Liver (tissue), 9 donors: ENCODE data around the gene RACGAP1. TPM values are rescaled to one million over a fixed set of nuclear protein-coding genes. Genes with fewer than 3 reads are reported as not detected.
A peak's percentile ranks its signal among the peaks of the same experiment; 100 is the strongest.

Experiments used
- DNase-seq: peaks from one replicate; pipeline ENCODE4 v3.0.0-alpha.2; 2017; ENCODE audit warnings: low spot score
- H3K27ac ChIP-seq, 2 donors: one replicate each; pipeline ENCODE4 v1.7.0; 2013; ENCODE audit warnings: inconsistent platforms in 2 of 2, low read length in 2 of 2, control low read depth in 1 of 2, low read depth in 1 of 2, mild to moderate bottlenecking in 1 of 2
- H3K27me3 ChIP-seq, 4 donors: one replicate each; pipeline versions ENCODE4 v1.6.1 to v1.7.0; 2013; ENCODE audit warnings: low read length in 3 of 4, inconsistent platforms in 1 of 4, mild to moderate bottlenecking in 1 of 4, moderate library complexity in 1 of 4; ENCODE audit not compliant: control insufficient read depth in 4 of 4, insufficient read depth in 4 of 4
- H3K36me3 ChIP-seq, 4 donors: one replicate each; pipeline versions ENCODE4 v1.6.1 to v1.7.0; 2013; ENCODE audit warnings: low read length in 3 of 4, mild to moderate bottlenecking in 3 of 4, low read depth in 1 of 4, moderate library complexity in 1 of 4; ENCODE audit not compliant: control insufficient read depth in 4 of 4, insufficient read depth in 3 of 4
- H3K4me1 ChIP-seq, 4 donors: one replicate each; pipeline versions ENCODE4 v1.6.1 to v1.7.0; 2013; ENCODE audit warnings: low read length in 3 of 4, mild to moderate bottlenecking in 3 of 4, moderate library complexity in 1 of 4; ENCODE audit not compliant: control insufficient read depth in 4 of 4, insufficient read depth in 4 of 4
- H3K4me3 ChIP-seq, 3 donors: one replicate each; pipeline versions ENCODE4 v1.6.1 to v1.7.0; 2013; ENCODE audit warnings: low read length in 3 of 3, control low read depth in 1 of 3, low read depth in 1 of 3, mild to moderate bottlenecking in 1 of 3
- H3K9ac ChIP-seq, 2 donors: one replicate each; pipeline ENCODE4 v1.7.0; 2013; ENCODE audit warnings: low read length in 2 of 2, mild to moderate bottlenecking in 2 of 2, moderate library complexity in 2 of 2, control low read depth in 1 of 2, low read depth in 1 of 2
- H3K9me3 ChIP-seq, 4 donors: one replicate each; pipeline versions ENCODE4 v1.6.1 to v1.7.0; 2013; ENCODE audit warnings: low read length in 3 of 4; ENCODE audit not compliant: control insufficient read depth in 4 of 4
- CTCF ChIP-seq: fragments of 150-350 bp; IDR thresholded peaks from 2 replicates; pipeline ENCODE4 v1.5.1; 2017; ENCODE audit warnings: improper control_type of control experiment, low read depth, low read length; ENCODE audit not compliant: missing input control
- EGR1 ChIP-seq, 2 donors: IDR thresholded peaks; 2 replicates each; pipeline ENCODE4 v1.6.1; 2016 to 2018; ENCODE audit warnings: antibody characterized with exemption in 2 of 2, low read depth in 2 of 2
- FOXA2 ChIP-seq: IDR thresholded peaks from 2 replicates; pipeline ENCODE4 v1.6.1; 2016; ENCODE audit warnings: antibody characterized with exemption
- GABPA ChIP-seq, 2 donors: IDR thresholded peaks in 1 of 2; conservative IDR thresholded peaks in 1 of 2; 2 replicates each; pipeline ENCODE4 v1.6.1; 2016; ENCODE audit warnings: antibody characterized with exemption in 2 of 2, mild to moderate bottlenecking in 1 of 2, moderate library complexity in 1 of 2
- HNF4A ChIP-seq, 2 donors: conservative IDR thresholded peaks; 2 replicates each; pipeline ENCODE4 v1.6.1; 2016; ENCODE audit warnings: antibody characterized with exemption in 2 of 2, mild to moderate bottlenecking in 2 of 2
- NR2F2 ChIP-seq: IDR thresholded peaks from 2 replicates; pipeline ENCODE4 v1.6.1; 2016; ENCODE audit warnings: antibody characterized with exemption
- RAD21 ChIP-seq, 2 donors: IDR thresholded peaks; 2 replicates each; pipeline ENCODE4 v1.6.1; 2016; ENCODE audit warnings: antibody characterized with exemption in 2 of 2, mild to moderate bottlenecking in 2 of 2
- TAF1 ChIP-seq: conservative IDR thresholded peaks from 2 replicates; pipeline ENCODE4 v1.6.1; 2016; ENCODE audit warnings: antibody characterized with exemption, mild to moderate bottlenecking
- WGBS: extraction: QIAGEN DNeasy Blood & Tissue Kit; methylation state at CpG from one replicate; pipeline ENCODE4 v1.1.7; 2013; 5-methylcytosine and 5-hydroxymethylcytosine counted together
- polyA plus RNA-seq, 2 donors: library from polyadenylated mRNA; stranded (reverse) in 1 of 2; unstranded in 1 of 2; fragments of 200-250 nt in 1 of 2; fragments of >200 nt in 1 of 2; fragmentation: Nextera tagmentation in 1 of 2; extraction: Ambion mirVana in 1 of 2; gene quantifications; one replicate each; pipeline versions ENCODE4 v1.2.1 to v1.2.3, GENCODE V29; 2013 to 2015
- total RNA-seq, 2 donors: library from RNA; depleted of rRNA; stranded (reverse); fragments of >200 nt; gene quantifications; one replicate each; pipeline ENCODE4 v1.2.3, GENCODE V29; 2014
- donor health status: healthy.
- donor health status: healthy.
- donor health status: healthy.
- donor health status: healthy.
- donor health status: healthy.

The RACGAP1 gene
- total and polyA plus RNA-seq, 4 donors, result 1.0 to 38.3 (median 2.9) TPM

GRCh38 chr12:49944718-49945117 is 80.6 kb downstream of the RACGAP1 start:
- H3K27me3 ChIP-seq, result no peaks in the 10 kb centered on the region
- no peaks in the 10 kb centered on the region for H3K36me3 ChIP-seq
- H3K4me3 ChIP-seq, result no peak overlapping the region
- H3K27ac ChIP-seq, result no peak overlapping the region
- DNase-seq, result no peak
- no peak overlapping the region for H3K9ac ChIP-seq
- TF ChIP-seq RAD21 (IDR thresholded peaks at IDR 0.05), result no peak
- TF ChIP-seq TAF1, result no peak
- no peak for TF ChIP-seq CTCF
- TF ChIP-seq FOXA2, result no peak
- H3K4me1 ChIP-seq, result peaks cover 0 to 3% (median 0%) of the 10 kb centered on the region in 4 donors
- 94% methylated on average over 3 of the region's 3 CpGs for WGBS
- no peaks in the 10 kb centered on the region for H3K9me3 ChIP-seq

GRCh38 chr12:49944046-49944445 is 81.2 kb downstream of the RACGAP1 start:
- no peaks in the 10 kb centered on the region for H3K27me3 ChIP-seq
- no peak overlapping the region for H3K27ac ChIP-seq
- H3K36me3 ChIP-seq, result no peaks in the 10 kb centered on the region
- H3K9me3 ChIP-seq, result no peaks in the 10 kb centered on the region
- H3K4me3 ChIP-seq, result no peak overlapping the region
- H3K4me1 ChIP-seq, result peaks cover 0 to 3% (median 0%) of the 10 kb centered on the region in 4 donors
- WGBS, result 68% methylated on average over 5 of the region's 5 CpGs
- H3K9ac ChIP-seq, result no peak overlapping the region
- DNase-seq, result no peak
- TF ChIP-seq HNF4A (conservative IDR thresholded peaks at IDR 0.05), result peak; percentile 34 to 48
- TF ChIP-seq GABPA (IDR thresholded peaks at IDR 0.05 in 1 of 2, conservative IDR thresholded peaks at IDR 0.05 in 1 of 2), result no peak

GRCh38 chr12:49943625-49943960 is 81.7 kb downstream of the RACGAP1 start:
- no peak overlapping the region for H3K9ac ChIP-seq
- no peaks in the 10 kb centered on the region for H3K36me3 ChIP-seq
- H3K4me3 ChIP-seq, result no peak overlapping the region
- 93% methylated on average over 1 of the region's 1 CpG for WGBS
- no peaks in the 10 kb centered on the region for H3K27me3 ChIP-seq
- H3K27ac ChIP-seq, result no peak overlapping the region
- H3K9me3 ChIP-seq, result no peaks in the 10 kb centered on the region
- TF ChIP-seq NR2F2 (no peak), HNF4A (conservative IDR thresholded peaks at IDR 0.05) (no peak), EGR1 (IDR thresholded peaks at IDR 0.05; ENCODE audit: low read depth in 2 of 2) (no peak), CTCF (no peak), RAD21 (IDR thresholded peaks at IDR 0.05) (no peak)
- peaks cover 0 to 3% (median 0%) of the 10 kb centered on the region in 4 donors for H3K4me1 ChIP-seq
- no peak for DNase-seq
